Measurements from ENCODE around the gene CFB. TPM values are rescaled to one million over a fixed set of nuclear protein-coding genes. Genes with fewer than 3 reads are reported as not detected.

Gene CFB
- total and polyA plus RNA-seq, 2 of the 13 experiments (the other 11 are each of a cell fraction or from before 2014, with no cell fraction given): 171 to 513 TPM

DNA sequence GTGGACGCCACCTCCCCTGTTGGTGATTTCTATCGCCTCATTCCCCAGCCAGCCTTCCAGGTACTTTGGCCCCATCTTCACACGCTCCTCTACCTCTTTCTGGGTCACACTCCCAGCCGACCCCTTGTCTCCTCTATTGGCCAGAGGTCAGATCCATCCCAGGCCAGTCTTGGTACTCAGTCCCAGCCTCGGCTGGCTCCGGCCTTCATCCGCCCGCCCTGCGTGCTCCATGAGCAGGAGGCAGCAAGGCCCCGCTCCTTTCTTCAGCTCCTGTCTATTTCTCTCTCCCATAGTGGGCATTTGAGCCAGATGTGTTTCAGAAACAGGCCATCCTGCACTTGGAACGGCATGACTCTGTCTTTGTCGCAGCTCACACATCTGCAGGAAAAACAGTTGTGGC lies 15.7 kb downstream of the CFB start:
- no peaks in the 10 kb centered on the region; a peak in 1 of 5 replicates for H3K27me3 ChIP-seq (ENCODE audit: control insufficient read depth in 1 of 2, insufficient read depth in 2 of 2, low read length in 2 of 2)
- peaks cover 39% of the 10 kb centered on the region for H3K79me2 ChIP-seq (ENCODE audit: insufficient read depth, low read length)
- no peaks in the 10 kb centered on the region for H4K20me1 ChIP-seq (ENCODE audit: insufficient read depth, low read length)
- H3K36me3 ChIP-seq (replicated peaks in 1 of 2; ENCODE audit: control insufficient read depth in 1 of 2, insufficient read depth in 2 of 2, low read length in 2 of 2): peaks cover 41 to 70% of the 10 kb centered on the region in 2 experiments
- peaks cover 31% of the 10 kb centered on the region for H3K4me1 ChIP-seq (ENCODE audit: insufficient read depth, low read length)
- no peak overlapping the region for H3K4me2 ChIP-seq (ENCODE audit: low read depth, low read length)
- ATAC-seq: no peak
- TF ChIP-seq ZNF256 (CRISPR knock-in tag; conservative IDR thresholded peaks at IDR 0.05): no peak
- TF ChIP-seq POLR2AphosphoS2 (IDR thresholded peaks at IDR 0.05; ENCODE audit: low read depth, low read length): no peak
- TF ChIP-seq NR2F1 (CRISPR knock-in tag; IDR thresholded peaks at IDR 0.05): no peak
- TF ChIP-seq CBX1 (IDR thresholded peaks at IDR 0.05; ENCODE audit: low read depth): no peak
- no peak for TF ChIP-seq ZNF567 (CRISPR knock-in tag; IDR thresholded peaks at IDR 0.05; ENCODE audit: borderline replicate concordance)
- TF ChIP-seq ZNF335 (CRISPR knock-in tag; IDR thresholded peaks at IDR 0.05): no peak
- TF ChIP-seq, protein P1, sequence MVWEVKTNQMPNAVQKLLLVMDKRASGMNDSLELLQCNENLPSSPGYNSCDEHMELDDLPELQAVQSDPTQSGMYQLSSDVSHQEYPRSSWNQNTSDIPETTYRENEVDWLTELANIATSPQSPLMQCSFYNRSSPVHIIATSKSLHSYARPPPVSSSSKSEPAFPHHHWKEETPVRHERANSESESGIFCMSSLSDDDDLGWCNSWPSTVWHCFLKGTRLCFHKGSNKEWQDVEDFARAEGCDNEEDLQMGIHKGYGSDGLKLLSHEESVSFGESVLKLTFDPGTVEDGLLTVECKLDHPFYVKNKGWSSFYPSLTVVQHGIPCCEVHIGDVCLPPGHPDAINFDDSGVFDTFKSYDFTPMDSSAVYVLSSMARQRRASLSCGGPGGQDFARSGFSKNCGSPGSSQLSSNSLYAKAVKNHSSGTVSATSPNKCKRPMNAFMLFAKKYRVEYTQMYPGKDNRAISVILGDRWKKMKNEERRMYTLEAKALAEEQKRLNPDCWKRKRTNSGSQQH (CRISPR knock-in tag; IDR thresholded peaks at IDR 0.05; ENCODE audit: low read depth): no peak
- TF ChIP-seq ZNF24 (IDR thresholded peaks at IDR 0.05): no peak
- no peak for TF ChIP-seq HOXA7 (CRISPR knock-in tag; IDR thresholded peaks at IDR 0.05)
- TF ChIP-seq RNF2 (conservative IDR thresholded peaks at IDR 0.05; ENCODE audit: low read depth): no peak
- TF ChIP-seq SP5 (CRISPR knock-in tag; IDR thresholded peaks at IDR 0.05; ENCODE audit: borderline replicate concordance, low read depth): no peak
- no peaks in the 10 kb centered on the region for H3K9me3 ChIP-seq (ENCODE audit: low read length)
- in situ Hi-C loops (cut with HindIII; ENCODE audit: extremely low pct_ligation_motif_present, low pct_unique_long_range_greater_than_20kb) (no loop called here), intact Hi-C loops (cut with micrococcal nuclease; ENCODE audit: unreplicated experiment) (no loop called here)
- H3K4me3 ChIP-seq (replicated peaks in 1 of 3; ENCODE audit: insufficient read depth in 1 of 3, low read depth in 2 of 3, low read length in 3 of 3): no peak overlapping the region
- POLR2A ChIA-PET: interaction anchor here (7.7 kb wide), 1 partner anchor 8 kb away, joined by 142 read pairs; the partner anchor contains the start of gene DXO
- WGBS (ENCODE audit: low lambda C conversion rate): 98% methylated on average over 12 of the region's 12 CpGs
- CTCF ChIA-PET (ENCODE audit: low intra/inter-chr PET ratio, low total read pairs): no interaction called here
- DNase-seq (ENCODE audit: low spot score): no peak
- no peak overlapping the region for H3K27ac ChIP-seq (ENCODE audit: extremely low read length, insufficient read depth, low read length)
- H3K9ac ChIP-seq (ENCODE audit: insufficient read depth, low read depth, low read length): no peak overlapping the region
- BruUV-seq (replicated peaks): no TSS peak
- no peak overlapping the region for H2AFZ ChIP-seq (ENCODE audit: low read length)
- FAIRE-seq: no peak
